Measurements from ENCODE around the gene SNRNP48.

SNRNP48 gene

GRCh38 chr6:7587631-7588100 is 2.3 kb upstream of the SNRNP48 start (continued):
- no peak for TF ChIP-seq ZFP41 (tag by site-specific recombination; IDR thresholded peaks at IDR 0.05; ENCODE audit: borderline replicate concordance)
- no peak for TF ChIP-seq ZNF544 (tag by site-specific recombination; IDR thresholded peaks at IDR 0.05)
- no peak for TF ChIP-seq ZNF555 (tag by site-specific recombination; conservative IDR thresholded peaks at IDR 0.05)
- no peak for TF ChIP-seq ZNF354C (tag by site-specific recombination; IDR thresholded peaks at IDR 0.05; ENCODE audit: borderline replicate concordance, low read depth)
- no peak for TF ChIP-seq ZNF416 (tag by site-specific recombination; IDR thresholded peaks at IDR 0.05)
- no peak for TF ChIP-seq ZNF133 (tag by site-specific recombination; IDR thresholded peaks at IDR 0.05)
- TF ChIP-seq MZF1 (tag by site-specific recombination; IDR thresholded peaks at IDR 0.05; ENCODE audit: borderline replicate concordance): no peak
- no peak for TF ChIP-seq ZNF837 (tag by site-specific recombination; IDR thresholded peaks at IDR 0.05)
- TF ChIP-seq ZSCAN16 (tag by site-specific recombination; IDR thresholded peaks at IDR 0.05): no peak
- TF ChIP-seq ZNF350 (tag by site-specific recombination; IDR thresholded peaks at IDR 0.05): no peak
- no peak for TF ChIP-seq KLF8 (tag by site-specific recombination; IDR thresholded peaks at IDR 0.05)
- TF ChIP-seq ZNF214 (tag by site-specific recombination; IDR thresholded peaks at IDR 0.05; ENCODE audit: borderline replicate concordance): peak; percentile 95
- TF ChIP-seq ZNF629 (tag by site-specific recombination; IDR thresholded peaks at IDR 0.05): peak; percentile 41; the same call in 1 of the 2 replicates
- no peak for TF ChIP-seq ZFP37 (tag by site-specific recombination; IDR thresholded peaks at IDR 0.05)
- TF ChIP-seq ATF2 (tag by site-specific recombination; IDR thresholded peaks at IDR 0.05; ENCODE audit: low read depth): 0 out of 2 replicates have a peak, but pooled peaks have one; percentile 12
- no peak for TF ChIP-seq ZNF202 (tag by site-specific recombination; IDR thresholded peaks at IDR 0.05; ENCODE audit: borderline replicate concordance)
- TF ChIP-seq ZNF280D (tag by site-specific recombination; IDR thresholded peaks at IDR 0.05): no peak
- no peak for TF ChIP-seq ZNF302 (tag by site-specific recombination; IDR thresholded peaks at IDR 0.05; ENCODE audit: low read depth)

- Histone ChIP-seq H3K9me3 (ENCODE audit: control insufficient read depth, insufficient read depth, low read depth, low read length) (no peaks in the 10 kb centered on the region), H3K4me3 (ENCODE audit: low read depth, low read length) (no peak overlapping the region), H3K36me3 (ENCODE audit: control insufficient read depth in 2 of 2, insufficient read depth in 1 of 2, low read length in 2 of 2) (peaks cover 2 to 25% of the 10 kb centered on the region in 2 experiments; a peak in 2 of 3 replicates), H3K4me1 (ENCODE audit: control insufficient read depth, insufficient read depth, low read length) (peaks cover 11% of the 10 kb centered on the region; the same call in 1 of the 2 replicates), H3K27ac (ENCODE audit: extremely low read depth, low read depth, low read length) (no peak overlapping the region)
- CTCF ChIA-PET: interaction anchor here (0.5 to 1.6 kb wide), 2 partner anchors 26 to 345 kb away, joined by 3 to 4 read pairs; no protein-coding TSS in a partner anchor
- POLR2A ChIA-PET: interaction anchor here (1.0 to 2.2 kb wide), 2 partner anchors 9 to 273 kb away, joined by 4 read pairs; no protein-coding TSS in a partner anchor
- TF ChIP-seq ZNF626 (tag by site-specific recombination; IDR thresholded peaks at IDR 0.05) (no peak), ZNF223 (tag by site-specific recombination; IDR thresholded peaks at IDR 0.05) (no peak), ZNF24 (tag by site-specific recombination; IDR thresholded peaks at IDR 0.05) (no peak), ZBTB48 (tag by site-specific recombination; IDR thresholded peaks at IDR 0.05) (no peak), ZBTB10 (tag by site-specific recombination; IDR thresholded peaks at IDR 0.05) (no peak), PRDM6 (tag by site-specific recombination; IDR thresholded peaks at IDR 0.05) (no peak), KLF9 (tag by site-specific recombination; IDR thresholded peaks at IDR 0.05; ENCODE audit: low read depth) (no peak), ZNF423 (tag by site-specific recombination; IDR thresholded peaks at IDR 0.05) (no peak), EGR2 (tag by site-specific recombination; IDR thresholded peaks at IDR 0.05; ENCODE audit: low read depth) (no peak), ZNF843 (tag by site-specific recombination; IDR thresholded peaks at IDR 0.05) (no peak)
Measured at GRCh38 chr6:7588506-7588905, 1.5 kb upstream of the SNRNP48 start.
